Activated CD4-positive, alpha-beta T cell treated with anti-CD3 and anti-CD28 coated beads, Interleukin-2, Interleukin-6, amounts not matched to agents 100 ng/mL and 50 ng/mL, durations not matched to agents 16 hours and 8 hours (primary cell): ENCODE data around the gene EXOG.
A peak's percentile ranks its signal among the peaks of the same experiment; 100 is the strongest.

Source experiments
- DNase-seq: peaks from one replicate; pipeline ENCODE4 v3.0.0-alpha.2; 2020

Gene EXOG

DNA sequence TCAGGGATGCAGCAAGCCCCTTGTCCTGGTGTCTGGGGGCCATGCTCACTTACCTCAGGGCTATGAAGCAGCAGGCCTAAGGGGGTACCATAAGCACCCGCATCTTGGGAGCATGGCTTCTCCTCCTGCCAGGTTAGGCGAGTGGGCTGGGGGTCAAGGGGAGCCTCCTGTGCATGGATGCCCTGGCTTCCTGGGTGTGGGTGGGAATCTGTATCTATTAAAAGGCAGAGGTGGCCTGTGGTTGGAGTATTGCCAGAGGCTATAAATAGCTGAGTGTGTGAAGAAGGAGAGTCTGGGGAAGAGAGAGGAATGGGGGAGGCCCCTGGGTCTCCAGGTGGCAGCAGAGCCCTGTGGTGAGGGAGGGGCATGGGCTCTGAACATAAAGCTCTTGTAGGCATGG, 22.9 kb upstream of the EXOG start:
- no peak for DNase-seq

DNA sequence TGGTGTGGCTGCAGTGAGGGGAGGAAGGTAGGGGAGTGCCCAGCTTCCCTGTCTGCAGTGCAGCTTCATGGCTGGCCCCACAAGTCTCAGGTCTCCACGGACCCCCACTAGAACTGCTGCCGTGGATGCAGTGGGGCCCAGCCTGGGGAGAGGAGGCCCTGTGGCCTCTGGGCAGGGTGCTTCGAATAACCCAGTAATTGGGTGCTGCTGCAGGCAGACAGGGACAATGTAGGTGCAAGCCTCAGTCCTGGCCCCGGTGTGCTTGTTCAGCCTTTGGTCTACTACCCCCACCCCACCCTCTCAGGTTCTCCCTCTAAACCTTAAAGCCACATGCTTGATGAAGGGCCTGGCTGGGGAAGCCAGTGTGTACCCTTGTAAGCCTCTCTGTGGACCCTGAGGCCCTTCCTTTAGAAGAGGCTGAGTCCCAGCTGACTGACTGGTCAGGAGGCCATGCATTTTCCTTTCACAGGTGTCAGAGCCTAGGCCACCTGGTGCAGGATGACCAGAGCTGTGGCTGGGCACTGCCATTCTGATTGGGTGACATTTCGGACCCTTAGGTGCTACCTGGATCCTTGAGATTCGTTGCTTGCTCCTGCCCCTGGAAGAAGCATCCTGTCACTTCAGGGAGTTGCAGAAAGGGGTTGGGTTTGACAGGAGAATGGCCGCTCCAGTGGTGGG, 21.1 kb upstream of the EXOG start:
- DNase-seq, result no peak

DNA sequence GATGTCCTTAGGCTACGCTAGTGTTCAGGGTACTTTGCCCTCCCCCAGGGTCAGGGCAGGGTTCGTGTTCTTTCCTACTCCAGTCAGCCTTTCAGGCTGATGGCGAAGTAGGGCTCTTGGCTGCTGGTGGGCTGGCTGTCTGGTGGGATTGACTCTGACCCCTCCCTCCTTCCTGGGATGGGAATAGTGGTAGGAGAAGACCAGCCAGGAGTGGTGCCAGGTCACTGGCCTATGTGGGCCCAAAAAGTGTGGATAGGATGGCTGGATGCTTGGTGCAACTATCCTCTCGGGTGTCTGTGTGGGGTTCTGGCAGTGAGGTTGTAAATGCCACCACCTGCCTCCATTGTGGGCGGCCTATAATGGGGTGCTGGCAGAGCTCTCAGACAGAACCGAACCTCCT, 20.4 kb upstream of the EXOG start:
- DNase-seq, result no peak

- no peak for DNase-seq
These were observed 19.9 kb upstream of the EXOG start for GRCh38 chr3:38476157-38476756.

GRCh38 chr3:38477057-38477820, 18.9 kb upstream of the EXOG start:
- DNase-seq, result no peak

DNA sequence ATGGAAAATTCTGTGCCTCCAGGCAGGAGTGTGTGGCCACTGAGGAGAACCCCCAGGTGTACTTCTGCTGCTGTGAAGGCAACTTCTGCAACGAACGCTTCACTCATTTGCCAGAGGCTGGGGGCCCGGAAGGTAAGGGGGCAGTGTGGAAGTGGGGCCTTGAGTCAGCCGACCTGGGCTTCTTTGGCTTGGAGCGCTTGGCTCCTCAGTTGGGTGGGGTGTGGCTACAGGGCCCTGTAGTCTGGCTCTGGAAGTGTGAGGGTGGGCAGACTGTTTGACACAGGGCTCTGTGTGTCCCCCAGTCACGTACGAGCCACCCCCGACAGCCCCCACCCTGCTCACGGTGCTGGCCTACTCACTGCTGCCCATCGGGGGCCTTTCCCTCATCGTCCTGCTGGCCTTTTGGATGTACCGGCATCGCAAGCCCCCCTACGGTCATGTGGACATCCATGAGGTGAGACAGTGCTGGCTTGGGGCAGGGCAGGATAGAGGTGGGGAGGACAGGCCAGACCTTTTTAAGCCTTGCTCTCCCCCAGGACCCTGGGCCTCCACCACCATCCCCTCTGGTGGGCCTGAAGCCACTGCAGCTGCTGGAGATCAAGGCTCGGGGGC, 18.2 kb upstream of the EXOG start:
- no peak for DNase-seq

GRCh38 chr3:38478901-38479300, 17.2 kb upstream of the EXOG start:
- no peak for DNase-seq

GRCh38 chr3:38479431-38480092, 16.6 kb upstream of the EXOG start:
- DNase-seq, result peak; percentile 63

- DNase-seq, result no peak
These were observed 16.1 kb upstream of the EXOG start for GRCh38 chr3:38480093-38480445.

- no peak for DNase-seq
These were observed 15.2 kb upstream of the EXOG start for GRCh38 chr3:38480930-38481329.

DNA sequence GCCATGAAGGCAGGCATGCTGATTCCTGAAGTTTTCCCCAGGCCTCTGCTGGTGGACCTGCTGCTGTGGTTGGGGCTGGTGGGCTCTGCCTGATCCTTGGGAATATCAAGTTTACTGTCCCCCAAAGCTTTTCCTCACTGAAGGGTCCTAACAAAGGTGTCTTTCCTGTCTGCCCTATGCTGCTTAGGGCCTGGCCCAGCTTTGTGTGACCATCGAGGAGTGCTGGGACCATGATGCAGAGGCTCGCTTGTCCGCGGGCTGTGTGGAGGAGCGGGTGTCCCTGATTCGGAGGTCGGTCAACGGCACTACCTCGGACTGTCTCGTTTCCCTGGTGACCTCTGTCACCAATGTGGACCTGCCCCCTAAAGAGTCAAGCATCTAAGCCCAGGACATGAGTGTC, 13.2 kb upstream of the EXOG start:
- no peak for DNase-seq

DNA sequence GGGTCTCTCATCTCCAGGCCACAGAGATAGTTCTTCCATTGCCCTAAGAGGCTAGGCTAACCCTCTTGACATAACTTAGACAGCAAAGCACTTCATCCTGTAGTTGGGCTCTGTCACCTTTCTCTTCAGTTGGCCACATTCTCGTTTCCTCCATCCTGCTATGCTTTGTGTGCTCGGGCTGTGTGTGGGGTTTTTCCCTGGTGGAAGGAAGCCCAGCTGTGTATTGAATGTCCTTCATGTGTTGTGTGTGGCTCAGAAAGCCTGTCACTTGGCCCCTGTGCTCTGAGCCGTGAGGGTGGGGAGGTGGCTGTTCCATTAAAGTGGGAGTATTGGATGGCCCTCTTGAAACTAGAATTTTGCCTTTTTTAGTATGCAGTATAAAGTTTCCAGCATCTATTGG, 8.8 kb upstream of the EXOG start:
- no peak for DNase-seq

DNA sequence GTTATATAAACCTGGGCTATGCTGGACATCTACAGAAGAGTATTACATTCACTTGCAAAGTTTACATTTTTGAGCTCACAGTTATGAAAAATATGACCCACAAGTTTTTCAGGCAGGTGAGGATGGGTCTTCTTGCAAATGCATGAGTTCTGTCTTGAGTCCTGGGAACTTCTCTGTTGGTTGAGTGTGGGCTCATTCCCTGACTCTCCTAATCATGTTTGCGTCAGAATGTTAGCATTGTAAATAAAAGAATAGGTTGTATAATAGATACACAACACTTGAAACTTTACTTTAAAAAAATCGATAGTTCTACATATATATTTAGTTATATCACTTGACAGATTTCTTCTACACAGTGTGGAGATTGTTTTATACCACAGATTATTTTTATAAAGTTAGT, 7.2 kb upstream of the EXOG start:
- no peak for DNase-seq

DNA sequence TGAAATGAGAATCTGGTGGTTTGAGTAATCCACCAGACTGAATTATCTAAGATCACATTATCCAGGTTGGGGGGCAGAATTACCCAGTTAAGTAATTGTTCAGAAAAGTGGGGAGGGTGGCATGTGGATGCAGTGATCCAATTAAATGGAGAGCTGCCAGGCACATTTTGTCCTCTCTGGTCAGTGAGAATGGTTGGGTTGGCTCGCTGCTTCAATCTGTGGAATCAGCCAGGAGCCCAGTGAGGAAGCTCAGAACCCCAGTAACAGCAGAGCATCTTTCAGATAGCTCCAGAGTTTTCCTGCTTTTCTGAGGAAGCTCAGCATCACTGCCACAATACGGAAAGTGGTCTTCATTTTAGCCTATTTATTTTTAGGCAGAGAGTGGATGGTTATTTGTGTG, 6.4 kb upstream of the EXOG start:
- DNase-seq, result no peak

DNA sequence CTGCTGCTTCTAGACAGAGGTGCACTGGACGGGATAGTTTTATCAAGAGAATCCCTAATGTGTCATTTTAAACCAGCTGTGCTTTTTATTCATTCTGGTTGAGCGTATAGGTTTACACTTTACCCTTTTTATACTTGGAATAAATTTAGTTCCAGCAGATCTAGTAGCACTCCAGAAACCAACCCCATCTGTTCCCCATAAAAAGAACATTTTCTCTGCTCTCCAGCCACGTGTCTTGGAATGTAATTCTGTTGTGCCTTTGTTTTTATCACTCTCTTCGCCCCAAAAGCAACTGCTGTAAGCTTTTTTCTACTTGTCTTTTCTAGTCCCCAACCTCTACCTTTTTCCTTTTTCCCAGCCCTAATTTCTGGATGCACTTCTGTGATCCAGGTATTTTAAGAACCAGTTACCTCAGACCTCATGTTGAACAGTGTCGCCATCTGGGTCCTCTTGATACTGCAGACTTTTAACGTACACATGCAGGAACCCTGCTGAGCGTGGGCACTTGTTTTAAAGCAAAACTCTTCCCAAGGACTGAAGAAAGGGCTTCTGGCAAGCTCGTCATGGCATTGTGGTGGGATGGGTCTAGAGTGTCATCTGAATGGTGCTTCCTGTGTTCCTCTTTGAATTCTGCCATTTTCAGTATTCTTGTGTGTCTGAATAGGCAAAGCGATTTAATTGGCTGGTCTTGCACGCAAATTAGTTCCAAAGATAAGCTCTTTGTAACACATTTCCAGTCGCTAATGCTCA, 5.7 kb upstream of the EXOG start:
- DNase-seq, result no peak

DNA sequence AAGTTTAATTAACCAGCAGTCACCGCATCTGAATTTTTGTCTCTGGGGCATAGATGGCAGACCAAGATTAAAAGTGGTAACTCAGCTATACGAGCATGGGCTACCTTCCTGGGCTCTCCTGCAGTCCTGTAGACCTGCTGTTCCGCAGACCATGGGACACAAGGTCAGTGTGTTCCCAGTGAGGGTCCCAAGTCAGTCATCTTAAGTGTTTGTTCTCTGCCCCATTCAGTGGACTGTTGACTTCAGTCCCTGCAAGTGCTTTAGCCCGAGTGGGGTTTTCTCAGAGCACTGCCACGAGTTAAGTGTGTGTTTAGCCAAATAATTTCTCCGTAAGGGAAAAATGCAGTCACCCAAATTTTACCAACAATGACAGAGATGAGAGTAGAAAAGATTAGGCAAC, 4.9 kb upstream of the EXOG start:
- no peak for DNase-seq

GRCh38 chr3:38493031-38493430, 3.1 kb upstream of the EXOG start:
- DNase-seq, result no peak

GRCh38 chr3:38497031-38497430, 891 bp downstream of the EXOG start:
- DNase-seq, result no peak

- DNase-seq, result no peak
These were observed 4.7 kb downstream of the EXOG start for GRCh38 chr3:38500688-38501417.

DNA sequence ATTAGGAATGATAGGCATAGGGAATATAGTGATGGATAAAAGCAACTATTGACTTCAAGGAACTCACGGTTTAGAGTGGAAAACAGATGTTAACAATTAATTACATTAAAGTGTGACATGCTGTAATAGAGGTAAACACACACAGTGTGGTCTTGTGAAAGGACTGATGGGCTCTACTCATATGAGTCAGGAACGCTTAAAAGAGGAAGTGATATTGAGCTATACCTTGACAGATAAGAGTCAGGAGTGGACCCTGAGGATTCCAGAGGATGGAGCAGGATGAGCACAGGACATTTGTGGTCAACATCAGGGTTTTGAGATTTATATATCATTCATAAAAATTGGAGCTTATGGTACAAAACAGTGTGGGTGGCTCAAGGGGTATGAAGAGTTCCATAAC, 11.0 kb downstream of the EXOG start:
- no peak for DNase-seq

DNA sequence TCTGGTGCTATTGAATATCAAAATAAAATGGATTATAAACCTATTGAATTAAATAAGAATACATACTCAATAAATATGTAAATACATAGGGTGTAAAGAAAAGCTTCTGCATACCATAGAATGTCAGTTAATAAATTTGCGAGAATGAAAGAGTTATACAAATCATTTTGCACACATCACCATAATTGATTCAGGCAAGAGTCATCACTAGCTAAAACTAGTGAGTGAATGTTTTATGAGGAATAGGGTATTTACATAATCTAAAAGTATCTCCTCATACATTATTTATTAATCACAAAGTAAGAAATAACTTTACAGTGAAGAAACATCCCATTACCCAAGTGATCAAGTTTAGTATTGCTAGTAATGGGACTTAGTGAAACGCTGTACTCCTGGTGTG, 13.6 kb downstream of the EXOG start:
- no peak for DNase-seq

DNA sequence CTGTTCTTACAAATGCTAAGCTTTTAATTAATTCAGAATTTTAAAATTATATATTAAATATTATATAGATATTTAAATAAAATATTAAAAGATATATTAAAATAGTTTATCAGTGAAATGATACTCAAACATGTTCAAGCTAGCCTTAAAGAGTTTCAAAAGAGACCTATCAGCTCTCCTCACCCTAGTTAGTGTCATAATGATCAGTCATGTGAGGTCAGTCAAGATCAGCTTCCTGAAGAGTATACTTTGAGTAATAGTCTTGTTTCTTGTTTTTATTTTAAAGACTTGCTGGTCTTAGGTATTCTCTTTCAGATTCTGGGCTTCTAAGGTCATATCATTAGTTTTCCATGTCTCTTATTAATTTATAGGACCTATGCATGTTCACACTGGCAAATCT, 14.5 kb downstream of the EXOG start:
- DNase-seq, result no peak
